GM19043 (cell line): ENCODE measurements around the gene PRKD3.

ENCODE experiments used
- ATAC-seq: cut with Tn5 transposase; IDR thresholded peaks from one replicate; pipeline ENCODE4 v1.9.1; 2021; ENCODE audit warnings: low read depth; ENCODE audit not compliant: unreplicated experiment

Gene PRKD3

GRCh38 chr2:37343537-37344434 lies 19.2 kb upstream of the PRKD3 start:
- ATAC-seq = no peak

GRCh38 chr2:37342591-37343220 lies 18.1 kb upstream of the PRKD3 start:
- no peak for ATAC-seq

GRCh38 chr2:37340637-37341036 lies 16.0 kb upstream of the PRKD3 start:
- ATAC-seq = no peak

DNA sequence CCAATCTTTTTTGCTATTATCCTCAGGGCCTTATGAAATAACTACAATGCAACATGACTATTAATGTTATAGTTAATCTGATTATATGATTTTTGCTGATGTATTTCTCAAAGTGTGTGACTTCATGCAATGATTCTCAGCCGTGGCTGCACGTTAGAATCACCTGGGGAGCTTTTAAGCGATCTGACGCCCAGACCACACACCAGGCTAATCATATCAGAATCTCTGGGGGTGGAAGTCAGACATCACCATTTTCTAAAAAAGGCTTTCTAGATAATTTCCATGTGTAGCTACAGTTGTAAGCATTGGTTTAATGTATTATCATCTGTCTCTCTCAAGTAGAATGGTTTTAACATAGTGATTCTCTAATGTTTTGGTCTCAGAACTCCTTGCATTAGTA lies 14.3 kb upstream of the PRKD3 start:
- ATAC-seq = no peak

DNA sequence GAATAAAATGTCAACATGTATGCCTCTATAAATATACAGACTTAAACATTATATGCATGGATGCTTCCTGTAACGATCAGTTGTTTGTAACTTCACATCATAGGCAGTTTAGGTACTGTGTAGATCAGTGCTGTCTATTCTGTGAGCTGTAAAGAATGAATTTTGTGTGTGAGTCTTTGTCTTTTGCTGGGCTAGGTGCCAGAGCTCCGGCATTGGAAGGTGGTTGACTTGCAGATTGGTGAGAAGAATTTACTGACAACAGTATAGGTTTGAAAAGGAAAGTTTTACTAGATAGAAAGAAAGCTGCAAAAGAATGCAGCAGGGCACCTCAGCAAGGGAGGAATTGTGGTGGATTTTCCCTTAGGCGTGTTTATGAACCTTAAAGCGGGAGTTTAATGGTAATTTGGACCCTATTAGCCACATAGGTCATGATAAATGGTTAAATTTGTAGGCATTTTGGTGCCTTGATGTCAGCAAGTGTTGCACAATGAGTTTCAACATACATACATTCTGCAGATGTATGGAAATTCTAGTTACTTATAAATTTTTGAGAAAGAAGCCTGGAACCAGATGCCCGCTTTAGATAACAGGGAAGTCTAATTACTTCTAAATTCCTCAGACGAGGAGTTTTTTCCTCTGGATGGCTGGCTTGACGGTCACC lies 13.1 kb upstream of the PRKD3 start:
- no peak for ATAC-seq

- ATAC-seq = no peak
Observed at GRCh38 chr2:37335604-37336003, 11.0 kb upstream of the PRKD3 start.

DNA sequence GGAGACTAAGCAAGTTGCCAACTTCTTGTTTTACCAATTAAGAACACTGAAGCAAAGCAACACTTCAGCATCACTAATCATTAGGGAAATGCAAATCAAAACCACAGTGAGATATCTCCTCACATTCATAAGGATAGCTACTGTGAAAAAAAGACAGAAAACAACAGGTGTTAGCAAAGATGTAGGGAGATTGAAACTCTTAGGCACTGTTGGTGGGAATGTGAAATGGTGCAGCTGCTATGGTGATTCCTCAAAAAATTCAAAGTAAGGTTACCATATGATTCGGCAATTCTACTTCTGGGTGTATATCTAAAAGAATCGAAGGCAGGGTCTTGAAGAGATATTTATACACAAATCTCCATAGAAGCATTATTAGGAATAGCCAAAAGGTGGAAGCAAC lies 8.6 kb upstream of the PRKD3 start:
- no peak for ATAC-seq

- no peak for ATAC-seq
Observed at GRCh38 chr2:37332560-37332959, 7.9 kb upstream of the PRKD3 start.

DNA sequence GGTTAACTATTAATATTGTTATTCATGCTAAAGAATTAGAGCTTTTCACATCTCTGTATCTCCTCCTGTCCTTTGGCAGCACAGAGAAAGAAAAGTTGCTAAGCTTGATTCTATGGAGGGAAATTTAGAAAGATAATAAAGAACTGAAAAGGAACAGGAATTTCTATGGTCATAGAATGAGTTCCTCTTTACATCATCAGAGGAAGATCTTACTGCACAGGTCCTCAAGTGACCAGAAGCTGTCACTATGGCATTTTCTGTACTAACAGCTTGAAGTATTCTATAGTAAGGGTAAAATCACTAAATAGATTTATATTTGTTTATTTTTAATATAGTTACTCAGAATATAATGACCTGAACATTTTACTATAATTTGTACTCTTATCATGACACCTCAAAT lies 6.0 kb upstream of the PRKD3 start:
- no peak for ATAC-seq

GRCh38 chr2:37326866-37327634 lies 2.4 kb upstream of the PRKD3 start:
- no peak for ATAC-seq

DNA sequence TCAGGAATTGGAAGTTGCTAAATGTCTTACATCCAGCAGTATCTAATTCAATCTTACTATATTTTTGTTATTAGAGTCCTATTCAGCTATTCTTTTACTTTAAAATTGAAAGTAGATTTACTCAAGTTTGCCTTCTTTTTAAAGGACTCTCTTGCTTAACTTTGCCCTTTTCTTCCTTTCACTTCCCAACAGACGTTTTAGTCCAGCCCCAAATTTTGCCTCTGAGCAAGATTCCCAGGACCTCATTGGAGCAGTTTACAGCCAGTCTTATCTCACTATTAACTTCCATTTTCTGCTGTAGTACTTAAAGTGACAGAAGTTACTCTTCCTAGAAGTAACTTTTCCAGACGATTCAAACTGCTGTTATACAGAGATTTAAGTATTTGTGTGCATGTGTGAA lies 1.7 kb upstream of the PRKD3 start:
- no peak for ATAC-seq

DNA sequence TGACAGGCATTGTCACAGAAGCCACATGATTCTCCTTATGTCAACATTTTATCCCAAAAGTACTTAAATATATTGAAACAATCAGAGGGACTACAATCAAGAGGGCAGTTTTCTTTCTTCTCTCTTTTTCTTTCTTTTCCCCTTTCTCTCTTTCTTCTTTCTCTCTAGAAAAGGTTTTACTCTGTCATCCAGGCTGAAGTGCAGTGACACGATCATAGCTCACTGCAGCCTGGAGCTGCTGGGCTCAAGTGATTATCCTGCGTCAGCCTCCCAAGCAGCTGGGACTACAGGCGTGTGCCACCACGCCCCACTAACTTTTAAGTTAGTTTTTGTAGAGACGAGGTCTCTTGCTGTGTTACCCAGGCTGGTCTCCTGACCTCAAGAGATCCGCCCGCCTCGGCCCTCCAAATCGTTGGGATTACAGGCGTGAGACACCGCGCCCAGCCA lies 1.0 kb upstream of the PRKD3 start:
- no peak for ATAC-seq

GRCh38 chr2:37324536-37324785 lies 172 bp downstream of the PRKD3 start:
- ATAC-seq = no peak

- ATAC-seq = peak; percentile 19
Observed at GRCh38 chr2:37323781-37324535, 675 bp downstream of the PRKD3 start.

GRCh38 chr2:37323176-37323780 lies 1.4 kb downstream of the PRKD3 start:
- ATAC-seq = no peak

GRCh38 chr2:37322368-37322767 lies 2.3 kb downstream of the PRKD3 start:
- no peak for ATAC-seq

- no peak for ATAC-seq
Observed at GRCh38 chr2:37321029-37321682, 3.5 kb downstream of the PRKD3 start.

GRCh38 chr2:37319754-37320609 lies 4.7 kb downstream of the PRKD3 start:
- ATAC-seq = no peak
